Stimulated activated CD8-positive, alpha-beta memory T cell treated with anti-CD3 and anti-CD28 coated beads, Interleukin-2, amount 100 ng/mL, for 1 hour (primary cell): ENCODE results near the gene LRBA.

Experiments
- DNase-seq, 2 donors: peaks; one replicate each; pipeline ENCODE4 v3.0.0-alpha.2; 2020; ENCODE audit warnings: low read depth in 2 of 2

The LRBA gene

GRCh38 chr4:150283689-150284088 is 731.4 kb downstream of the LRBA start:
- no peak for DNase-seq

- no peak for DNase-seq
Measured at GRCh38 chr4:150280975-150281374, 734.1 kb downstream of the LRBA start.

- DNase-seq = no peak
Measured at GRCh38 chr4:150280081-150280895, 734.8 kb downstream of the LRBA start.

- no peak for DNase-seq
Measured at GRCh38 chr4:150278206-150278605, 736.9 kb downstream of the LRBA start.

- no peak for DNase-seq
Measured at GRCh38 chr4:150268444-150268843, 746.6 kb downstream of the LRBA start.

- DNase-seq = no peak
Measured at GRCh38 chr4:150265806-150266205, 749.3 kb downstream of the LRBA start.

GRCh38 chr4:150264595-150265161 is 750.4 kb downstream of the LRBA start:
- no peak for DNase-seq

GRCh38 chr4:150262611-150263010 is 752.5 kb downstream of the LRBA start:
- no peak for DNase-seq

- DNase-seq = no peak
Measured at GRCh38 chr4:150261571-150261970, 753.5 kb downstream of the LRBA start.

- no peak for DNase-seq
Measured at GRCh38 chr4:150259861-150260567, 755.1 kb downstream of the LRBA start.

GRCh38 chr4:150258569-150258968 is 756.5 kb downstream of the LRBA start:
- no peak for DNase-seq

- DNase-seq = no peak
Measured at GRCh38 chr4:150256841-150257730, 758.0 kb downstream of the LRBA start.

GRCh38 chr4:150256225-150256620 is 758.9 kb downstream of the LRBA start:
- DNase-seq = no peak

- no peak for DNase-seq
Measured at GRCh38 chr4:150255610-150256224, 759.4 kb downstream of the LRBA start.

- DNase-seq = no peak
Measured at GRCh38 chr4:150253965-150254630, 761.0 kb downstream of the LRBA start.

- DNase-seq = no peak
Measured at GRCh38 chr4:150253416-150253815, 761.7 kb downstream of the LRBA start.

GRCh38 chr4:150252741-150253140 is 762.3 kb downstream of the LRBA start:
- DNase-seq = no peak

GRCh38 chr4:150252306-150252705 is 762.8 kb downstream of the LRBA start:
- DNase-seq = no peak

- no peak for DNase-seq
Measured at GRCh38 chr4:150251752-150252190, 763.3 kb downstream of the LRBA start.

- DNase-seq = no peak
Measured at GRCh38 chr4:150250998-150251651, 764.0 kb downstream of the LRBA start.
